BJ (cell line): ENCODE results near the gene UBAC2. TPM values are rescaled to one million over a fixed set of nuclear protein-coding genes. Genes with fewer than 3 reads are reported as not detected.

Source experiments
- CTCF ChIA-PET: fragments of 350-600 bp; formaldehyde crosslinking; extraction: SDS; loops from one replicate; lab custom pipeline; 2021; ENCODE audit warnings: antibody characterized with exemption, inconsistent platforms; lab: Yijun Ruan, JAX
- POLR2A ChIA-PET: fragments of 300-600 bp; sonication (Branson Sonifier 250); formaldehyde crosslinking; extraction: SDS; loops from one replicate; lab custom pipeline; 2021; ENCODE audit warnings: antibody characterized with exemption; lab: Charles Lee
- DNase-seq: peaks from one replicate; pipeline ENCODE4 v3.0.0-alpha.2; 2011; ENCODE audit warnings: low read depth
- H3K27me3 ChIP-seq: 2 replicates; pipeline ENCODE4 v1.6.0; 2011; ENCODE audit warnings: low read length; ENCODE audit not compliant: control insufficient read depth, insufficient read depth
- H3K36me3 ChIP-seq: 2 replicates; pipeline ENCODE4 v1.5.1; 2011; ENCODE audit warnings: low read length; ENCODE audit not compliant: control insufficient read depth, insufficient read depth
- H3K4me3 ChIP-seq: 2 replicates; pipeline ENCODE4 v1.5.1; 2011; ENCODE audit warnings: low read depth, mild to moderate bottlenecking, control low read depth, low read length
- polyA plus RNA-seq: library from polyadenylated mRNA; depleted of rRNA; stranded (reverse); fragments of >200 nt; gene quantifications from 2 replicates; pipeline ENCODE4 v1.2.3, GENCODE V29; 2011
- TF ChIP-seq, protein P1 (sequence below): IDR thresholded peaks from 2 replicates; pipeline ENCODE4 v1.5.1; 2011; ENCODE audit warnings: low read depth, mild to moderate bottlenecking, control low read depth, inconsistent platforms, low read length, moderate library complexity; ENCODE audit not compliant: insufficient read depth

UBAC2 gene
- polyA plus RNA-seq, 1 experiment: 84.7 TPM

DNA sequence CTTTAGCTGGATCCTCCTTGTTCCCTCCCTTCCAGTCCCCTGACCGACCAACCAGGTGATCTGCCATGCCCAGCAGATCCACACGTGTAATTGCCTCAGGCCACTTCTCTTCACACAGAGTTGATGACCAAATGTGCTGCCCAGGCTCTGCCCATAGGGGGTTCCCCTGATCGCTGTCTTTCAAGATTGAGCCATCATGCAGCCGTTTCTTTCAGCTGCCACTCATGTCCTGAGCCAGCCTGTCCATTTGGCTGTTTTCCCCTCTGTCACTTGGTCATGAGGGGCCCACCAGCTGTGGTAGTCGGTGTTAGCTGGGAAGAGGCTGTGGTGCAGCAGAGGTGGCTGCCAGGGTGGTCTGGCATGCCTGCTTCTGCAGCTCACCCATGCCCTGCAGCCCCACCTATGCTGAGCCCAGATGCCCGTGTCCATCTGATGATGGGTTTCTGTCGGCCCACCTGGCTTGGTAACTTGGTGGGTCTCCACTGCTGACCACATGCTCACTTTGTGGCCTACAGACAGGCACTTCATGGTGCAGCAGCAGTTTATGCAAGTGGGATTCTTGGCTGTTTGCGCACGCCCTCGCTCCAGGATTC, 142.2 kb downstream of the UBAC2 start:
- no peak for DNase-seq
- TF ChIP-seq, protein P1, sequence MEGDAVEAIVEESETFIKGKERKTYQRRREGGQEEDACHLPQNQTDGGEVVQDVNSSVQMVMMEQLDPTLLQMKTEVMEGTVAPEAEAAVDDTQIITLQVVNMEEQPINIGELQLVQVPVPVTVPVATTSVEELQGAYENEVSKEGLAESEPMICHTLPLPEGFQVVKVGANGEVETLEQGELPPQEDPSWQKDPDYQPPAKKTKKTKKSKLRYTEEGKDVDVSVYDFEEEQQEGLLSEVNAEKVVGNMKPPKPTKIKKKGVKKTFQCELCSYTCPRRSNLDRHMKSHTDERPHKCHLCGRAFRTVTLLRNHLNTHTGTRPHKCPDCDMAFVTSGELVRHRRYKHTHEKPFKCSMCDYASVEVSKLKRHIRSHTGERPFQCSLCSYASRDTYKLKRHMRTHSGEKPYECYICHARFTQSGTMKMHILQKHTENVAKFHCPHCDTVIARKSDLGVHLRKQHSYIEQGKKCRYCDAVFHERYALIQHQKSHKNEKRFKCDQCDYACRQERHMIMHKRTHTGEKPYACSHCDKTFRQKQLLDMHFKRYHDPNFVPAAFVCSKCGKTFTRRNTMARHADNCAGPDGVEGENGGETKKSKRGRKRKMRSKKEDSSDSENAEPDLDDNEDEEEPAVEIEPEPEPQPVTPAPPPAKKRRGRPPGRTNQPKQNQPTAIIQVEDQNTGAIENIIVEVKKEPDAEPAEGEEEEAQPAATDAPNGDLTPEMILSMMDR: no peak
- ChIA-PET POLR2A (no interaction called here), CTCF (no interaction called here)
- Histone ChIP-seq H3K27me3 (no peaks in the 10 kb centered on the region), H3K4me3 (no peak overlapping the region), H3K36me3 (peaks cover 5% of the 10 kb centered on the region)

DNA sequence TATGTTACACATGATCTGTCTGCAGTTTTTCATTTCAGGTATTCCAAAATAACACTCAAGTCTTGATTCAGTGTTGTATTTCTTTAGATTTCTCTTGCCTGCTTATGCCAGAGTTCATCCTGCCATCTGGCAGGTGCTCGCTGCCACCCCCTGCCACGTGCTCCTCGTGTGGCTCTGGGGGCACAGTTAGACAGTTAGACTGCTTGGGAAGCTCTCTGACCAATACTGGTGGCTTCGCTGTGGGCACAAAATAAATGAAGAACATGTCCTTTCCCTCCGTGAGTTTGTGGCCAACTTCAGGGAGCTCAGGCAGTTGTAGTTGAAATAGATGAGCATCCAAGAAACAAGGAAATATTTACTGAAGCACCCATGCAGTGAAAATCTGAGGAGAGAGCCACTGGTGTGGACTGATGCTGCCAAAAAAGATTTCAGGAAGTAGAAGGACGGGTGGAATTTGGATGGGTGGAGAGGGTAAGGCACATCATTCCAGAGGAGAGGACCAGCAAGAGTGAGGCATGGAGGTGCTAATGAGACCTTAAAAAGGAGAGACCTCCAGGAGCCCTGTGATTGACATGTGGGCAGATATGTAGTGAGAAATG, 144.1 kb downstream of the UBAC2 start:
- ChIA-PET POLR2A (no interaction called here), CTCF (no interaction called here)
- Histone ChIP-seq H3K4me3 (no peak overlapping the region), H3K27me3 (no peaks in the 10 kb centered on the region), H3K36me3 (peaks cover 8% of the 10 kb centered on the region)
- TF ChIP-seq, protein P1: no peak
- no peak for DNase-seq

DNA sequence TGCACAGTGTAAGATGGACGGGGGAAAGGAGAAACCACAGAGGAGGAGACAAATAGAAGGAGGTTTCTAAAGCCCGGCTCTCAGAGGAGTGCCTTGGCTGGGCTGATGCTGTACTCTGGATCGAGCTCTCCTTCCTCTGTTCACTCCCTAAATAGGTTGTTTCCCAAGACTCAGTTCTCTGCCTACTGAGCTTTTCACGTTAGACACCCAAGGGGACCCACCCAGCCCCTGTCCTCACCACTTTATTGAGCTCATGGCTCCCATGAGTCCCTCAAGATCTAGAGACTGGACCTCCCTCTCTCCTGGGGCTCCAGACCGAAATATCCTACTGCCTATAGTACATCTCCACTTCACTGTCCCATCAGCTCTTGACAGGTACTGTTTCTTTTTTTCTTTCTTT, 144.7 kb downstream of the UBAC2 start:
- no peak overlapping the region for H3K4me3 ChIP-seq
- POLR2A ChIA-PET: no interaction called here
- no peaks in the 10 kb centered on the region for H3K27me3 ChIP-seq
- no peak for DNase-seq
- CTCF ChIA-PET: no interaction called here
- TF ChIP-seq, protein P1: no peak
- H3K36me3 ChIP-seq: peaks cover 8% of the 10 kb centered on the region

DNA sequence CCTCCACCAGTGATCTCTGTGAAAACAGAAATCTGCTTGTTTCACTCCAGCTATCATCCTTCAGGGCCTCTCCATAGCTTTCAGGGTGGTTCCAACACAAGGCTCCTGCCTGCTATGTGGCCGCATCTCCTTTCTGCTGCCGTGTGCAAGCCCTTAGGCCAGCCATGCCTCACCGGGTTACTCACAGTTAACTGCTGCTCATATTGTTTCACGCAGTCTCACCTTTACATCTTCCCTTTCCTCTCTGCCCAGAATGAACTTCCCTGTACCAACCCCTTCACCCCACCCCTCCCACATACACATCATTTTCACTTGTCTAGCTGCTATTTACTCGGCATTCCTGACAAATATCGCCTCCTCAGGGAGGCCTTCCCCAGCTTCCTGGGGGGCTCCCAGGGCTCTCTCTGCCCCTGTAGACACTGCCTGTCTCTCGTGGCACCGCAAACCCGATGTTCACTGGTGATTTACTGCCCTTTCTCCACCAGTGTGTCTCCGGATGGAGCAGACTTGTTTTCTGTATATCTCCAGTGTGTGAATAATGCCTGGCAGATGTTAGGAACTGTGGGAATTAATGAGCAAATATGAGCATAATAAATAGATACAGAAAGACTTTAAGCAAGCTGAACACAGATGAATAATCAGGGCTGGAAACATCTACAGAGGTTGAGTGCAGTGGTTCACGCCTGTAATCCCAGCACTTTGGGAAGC, 145.8 kb downstream of the UBAC2 start:
- Histone ChIP-seq H3K27me3 (no peaks in the 10 kb centered on the region), H3K4me3 (no peak overlapping the region), H3K36me3 (peaks cover 8% of the 10 kb centered on the region)
- POLR2A ChIA-PET: no interaction called here
- CTCF ChIA-PET: interaction anchor here (1.5 kb wide), 1 partner anchor 8 kb away, joined by 4 read pairs; no protein-coding TSS in a partner anchor
- TF ChIP-seq, protein P1: no peak
- no peak for DNase-seq

DNA sequence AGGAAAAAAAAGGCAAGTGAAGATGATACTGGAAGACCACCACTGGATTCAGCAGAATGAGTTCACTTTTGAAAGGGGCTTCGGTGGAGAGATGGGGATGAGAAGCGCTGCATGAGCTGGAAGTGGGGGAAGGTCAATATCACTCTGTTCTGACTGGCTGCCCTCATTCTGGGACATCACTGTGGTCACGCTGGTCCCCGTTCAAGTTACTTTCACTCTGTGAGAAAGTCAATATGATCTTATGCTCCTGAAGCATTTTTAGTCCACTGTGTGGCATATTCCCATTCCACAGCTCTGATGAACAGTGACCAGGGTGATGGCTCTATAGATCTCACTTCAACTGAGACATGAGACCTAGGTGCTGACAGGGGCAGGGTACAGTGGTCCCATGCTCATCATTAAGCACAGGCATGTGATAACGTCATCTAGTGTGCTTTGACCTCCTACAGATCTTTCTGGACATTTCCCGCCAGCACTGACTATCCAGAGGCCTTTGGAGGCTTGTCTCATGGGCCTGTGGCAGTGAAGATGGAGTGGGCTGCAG, 146.8 kb downstream of the UBAC2 start:
- H3K4me3 ChIP-seq: no peak overlapping the region
- peaks cover 8% of the 10 kb centered on the region for H3K36me3 ChIP-seq
- H3K27me3 ChIP-seq: no peaks in the 10 kb centered on the region
- TF ChIP-seq, protein P1: no peak
- POLR2A ChIA-PET: no interaction called here
- CTCF ChIA-PET: interaction anchor here (0.6 to 1.5 kb wide), 2 partner anchors 9 to 1172 kb away, joined by 3 to 4 read pairs; no protein-coding TSS in a partner anchor
- no peak for DNase-seq
